HepG2 (cell line): ENCODE results near the gene ZCCHC9. TPM values are rescaled to one million over a fixed set of nuclear protein-coding genes. Genes with fewer than 3 reads are reported as not detected.

Experiments used
- AGO1 ChIP-seq: fragments of 200-400 bp; formaldehyde crosslinking; IDR thresholded peaks from 2 replicates; pipeline ENCODE4 v1.6.1; 2017; ENCODE audit warnings: mild to moderate bottlenecking, low read depth, low read length, moderate library complexity; ENCODE audit not compliant: poor library complexity, severe bottlenecking
- ATF1 ChIP-seq: IDR thresholded peaks from 2 replicates; pipeline ENCODE4 v1.6.1; 2016; ENCODE audit warnings: mild to moderate bottlenecking, control low read depth
- BCL6 ChIP-seq: IDR thresholded peaks from 2 replicates; pipeline ENCODE4 v1.6.1; 2016; ENCODE audit warnings: missing genetic modification reagents, missing compliant biosample characterization
- CHD2 ChIP-seq: IDR thresholded peaks from 2 replicates; pipeline ENCODE4 v1.6.1; 2011; ENCODE audit warnings: low read depth, low read length, improper control_type of control experiment
- ETV5 ChIP-seq: IDR thresholded peaks from 2 replicates; pipeline ENCODE4 v1.6.1; 2018; ENCODE audit warnings: missing biosample characterization, missing genetic modification reagents, inconsistent platforms, borderline replicate concordance
- GATA4 ChIP-seq: sonication (generic); IDR thresholded peaks from 2 replicates; pipeline ENCODE4 v1.6.1; 2016; ENCODE audit warnings: antibody characterized with exemption, low read depth, borderline replicate concordance
- HDAC1 ChIP-seq: sonication (generic); formaldehyde crosslinking; IDR thresholded peaks from 2 replicates; pipeline ENCODE4 v1.5.1; 2020; ENCODE audit warnings: mild to moderate bottlenecking, missing genetic modification reagents
- HDAC2 ChIP-seq: sonication (generic); formaldehyde crosslinking; IDR thresholded peaks from 2 replicates; pipeline ENCODE4 v1.4.0; 2020; ENCODE audit warnings: missing genetic modification reagents
- KDM4B ChIP-seq: sonication (generic); formaldehyde crosslinking; IDR thresholded peaks from 2 replicates; pipeline ENCODE4 v1.4.0; 2020; ENCODE audit warnings: missing genetic modification reagents
- MAFK ChIP-seq, 2 experiments: IDR thresholded peaks in 1 of 2; conservative IDR thresholded peaks in 1 of 2; 2 replicates each; pipeline ENCODE4 v1.6.1; 2011; ENCODE audit warnings: improper control_type of control experiment in 2 of 2, low read length in 2 of 2
- MEIS2 ChIP-seq: sonication (generic); formaldehyde crosslinking; IDR thresholded peaks from 2 replicates; pipeline ENCODE4 v1.9.0; 2021; ENCODE audit warnings: mild to moderate bottlenecking, missing genetic modification reagents
- NR2F6 ChIP-seq, 2 experiments: IDR thresholded peaks; 2 replicates each; pipeline ENCODE4 v1.6.1; 2016; ENCODE audit warnings: antibody characterized with exemption in 1 of 2, mild to moderate bottlenecking in 1 of 2
- REPIN1 ChIP-seq: sonication (generic); formaldehyde crosslinking; IDR thresholded peaks from 2 replicates; pipeline ENCODE4 v1.8.0; 2022; ENCODE audit warnings: missing genetic modification reagents, low read depth, mild to moderate bottlenecking, borderline replicate concordance
- RXRA ChIP-seq: sonication (generic); formaldehyde crosslinking; IDR thresholded peaks from 2 replicates; pipeline ENCODE4 v1.5.1; 2020; ENCODE audit warnings: missing genetic modification reagents
- RXRB ChIP-seq: IDR thresholded peaks from 2 replicates; pipeline ENCODE4 v1.6.1; 2016; ENCODE audit warnings: borderline replicate concordance, missing genetic modification reagents, missing compliant biosample characterization
- SP140L ChIP-seq: sonication (generic); formaldehyde crosslinking; IDR thresholded peaks from 2 replicates; pipeline ENCODE4 v1.4.0; 2020; ENCODE audit warnings: missing genetic modification reagents, borderline replicate concordance
- TBL1XR1 ChIP-seq: fragments of 150-350 bp; IDR thresholded peaks from 2 replicates; pipeline ENCODE4 v1.6.1; 2014; ENCODE audit warnings: borderline replicate concordance, low read length; ENCODE audit not compliant: partially characterized antibody
- ZNF781 ChIP-seq: sonication (generic); formaldehyde crosslinking; IDR thresholded peaks from 2 replicates; pipeline ENCODE4 v1.5.1; 2020; ENCODE audit warnings: borderline replicate concordance, mild to moderate bottlenecking, missing genetic modification reagents; ENCODE audit errors: not compliant biosample characterization
- ZNF816 ChIP-seq: sonication (generic); formaldehyde crosslinking; IDR thresholded peaks from 2 replicates; pipeline ENCODE4 v1.8.0; 2022; ENCODE audit warnings: missing genetic modification reagents, mild to moderate bottlenecking, borderline replicate concordance
- ZSCAN12 ChIP-seq: sonication (generic); formaldehyde crosslinking; IDR thresholded peaks from 2 replicates; pipeline ENCODE4 v1.9.0; 2021; ENCODE audit warnings: mild to moderate bottlenecking, missing genetic modification reagents
- polyA plus RNA-seq, 8 experiments: library from polyadenylated mRNA; depleted of rRNA in 3 of 8; stranded (reverse) in 7 of 8; unstranded in 1 of 8; fragments of >200 nt; fragmentation: Illumina TruSeq in 4 of 8; extraction: Trizol in 4 of 8; gene quantifications; 2 replicates each; pipeline versions ENCODE4 v1.2.1 to v1.2.3, GENCODE V29; 2011 to 2016; ENCODE audit warnings: low read depth in 4 of 8, missing spikeins in 1 of 8, mixed read lengths in 1 of 8; ENCODE audit not compliant: insufficient read depth in 1 of 8
- total RNA-seq, 5 experiments: library from RNA; depleted of rRNA; stranded (reverse); fragments of >200 nt; fragmentation: Illumina TruSeq; extraction: Trizol; gene quantifications; 2 replicates each; pipeline ENCODE4 v1.2.3, GENCODE V29; 2016; ENCODE audit warnings: low read depth in 1 of 5
- TF ChIP-seq, protein P1 (sequence below): sonication (generic); formaldehyde crosslinking; IDR thresholded peaks from 2 replicates; pipeline ENCODE4 v1.8.0; 2022; ENCODE audit warnings: missing genetic modification reagents, mild to moderate bottlenecking, moderate library complexity, borderline replicate concordance
- TF ChIP-seq, protein P2 (sequence below): IDR thresholded peaks from 2 replicates; pipeline ENCODE4 v1.6.1; 2016; ENCODE audit warnings: mild to moderate bottlenecking
- TF ChIP-seq, protein P3 (sequence below): sonication (generic); formaldehyde crosslinking; IDR thresholded peaks from 2 replicates; pipeline ENCODE4 v1.4.0; 2020; ENCODE audit warnings: missing genetic modification reagents

Gene ZCCHC9
- total and polyA plus RNA-seq, 2 of the 13 experiments (the other 11 are each of a cell fraction or from before 2014, with no cell fraction given): 28.7 to 52.5 TPM

DNA sequence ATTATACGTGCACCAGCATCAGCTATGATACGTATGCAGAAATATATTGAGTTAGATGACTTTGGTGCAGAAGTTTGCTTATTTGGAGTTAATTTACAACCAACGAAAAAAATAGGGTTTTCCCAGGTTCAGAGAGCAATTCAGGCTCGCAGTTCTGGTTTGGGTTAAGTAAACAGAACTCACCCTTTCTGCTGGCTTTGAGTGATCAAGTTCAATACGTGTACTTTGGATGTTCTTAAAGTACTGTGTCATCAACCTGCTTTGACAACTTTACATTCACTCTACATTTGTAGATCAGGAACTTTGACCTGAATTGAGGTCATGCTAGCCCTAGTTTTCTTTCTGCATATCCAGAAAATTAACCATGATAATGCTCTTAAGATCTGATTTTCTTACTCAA, 51.8 kb downstream of the ZCCHC9 start (continued):
- peak; percentile 98 for TF ChIP-seq RXRB (CRISPR knock-in tag)
- TF ChIP-seq, protein P1, sequence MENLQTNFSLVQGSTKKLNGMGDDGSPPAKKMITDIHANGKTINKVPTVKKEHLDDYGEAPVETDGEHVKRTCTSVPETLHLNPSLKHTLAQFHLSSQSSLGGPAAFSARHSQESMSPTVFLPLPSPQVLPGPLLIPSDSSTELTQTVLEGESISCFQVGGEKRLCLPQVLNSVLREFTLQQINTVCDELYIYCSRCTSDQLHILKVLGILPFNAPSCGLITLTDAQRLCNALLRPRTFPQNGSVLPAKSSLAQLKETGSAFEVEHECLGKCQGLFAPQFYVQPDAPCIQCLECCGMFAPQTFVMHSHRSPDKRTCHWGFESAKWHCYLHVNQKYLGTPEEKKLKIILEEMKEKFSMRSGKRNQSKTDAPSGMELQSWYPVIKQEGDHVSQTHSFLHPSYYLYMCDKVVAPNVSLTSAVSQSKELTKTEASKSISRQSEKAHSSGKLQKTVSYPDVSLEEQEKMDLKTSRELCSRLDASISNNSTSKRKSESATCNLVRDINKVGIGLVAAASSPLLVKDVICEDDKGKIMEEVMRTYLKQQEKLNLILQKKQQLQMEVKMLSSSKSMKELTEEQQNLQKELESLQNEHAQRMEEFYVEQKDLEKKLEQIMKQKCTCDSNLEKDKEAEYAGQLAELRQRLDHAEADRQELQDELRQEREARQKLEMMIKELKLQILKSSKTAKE (CRISPR knock-in tag): peak; percentile 72
- TF ChIP-seq HDAC2: peak; percentile 92
- TF ChIP-seq SP140L (CRISPR knock-in tag): peak; percentile 76; the same call in 1 of the 2 replicates
- TF ChIP-seq REPIN1 (CRISPR knock-in tag): peak; percentile 47; the same call in 1 of the 2 replicates
- no peak for TF ChIP-seq CHD2
- TF ChIP-seq ZNF781 (CRISPR knock-in tag): no peak
- peak; percentile 74 for TF ChIP-seq HDAC1 (CRISPR knock-in tag)
- TF ChIP-seq, protein P2, sequence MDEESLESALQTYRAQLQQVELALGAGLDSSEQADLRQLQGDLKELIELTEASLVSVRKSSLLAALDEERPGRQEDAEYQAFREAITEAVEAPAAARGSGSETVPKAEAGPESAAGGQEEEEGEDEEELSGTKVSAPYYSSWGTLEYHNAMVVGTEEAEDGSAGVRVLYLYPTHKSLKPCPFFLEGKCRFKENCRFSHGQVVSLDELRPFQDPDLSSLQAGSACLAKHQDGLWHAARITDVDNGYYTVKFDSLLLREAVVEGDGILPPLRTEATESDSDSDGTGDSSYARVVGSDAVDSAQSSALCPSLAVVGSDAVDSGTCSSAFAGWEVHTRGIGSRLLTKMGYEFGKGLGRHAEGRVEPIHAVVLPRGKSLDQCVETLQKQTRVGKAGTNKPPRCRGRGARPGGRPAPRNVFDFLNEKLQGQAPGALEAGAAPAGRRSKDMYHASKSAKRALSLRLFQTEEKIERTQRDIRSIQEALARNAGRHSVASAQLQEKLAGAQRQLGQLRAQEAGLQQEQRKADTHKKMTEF: peak; percentile 86
- TF ChIP-seq ATF1 (CRISPR knock-in tag): peak; percentile 53; the same call in 1 of the 2 replicates
- no peak for TF ChIP-seq ZNF816 (CRISPR knock-in tag)
- TF ChIP-seq BCL6 (CRISPR knock-in tag): peak; percentile 97
- peak; percentile 86; the same call in 1 of the 2 replicates for TF ChIP-seq MEIS2 (CRISPR knock-in tag)
- peak; percentile 74; the same call in 1 of the 2 replicates for TF ChIP-seq RXRA (CRISPR knock-in tag)
- no peak for TF ChIP-seq ZSCAN12 (CRISPR knock-in tag)
- TF ChIP-seq ETV5: peak; percentile 36; the same call in 1 of the 2 replicates
- peak; percentile 82 for TF ChIP-seq KDM4B (CRISPR knock-in tag)
- TF ChIP-seq AGO1: no peak
- peak; percentile 93 for TF ChIP-seq TBL1XR1
- peak in 1 of 2 experiments; percentile 41; a peak in 2 of 4 replicates for TF ChIP-seq MAFK (conservative IDR thresholded peaks at IDR 0.05 in 1 of 2, IDR thresholded peaks at IDR 0.05 in 1 of 2; ENCODE audit: low read length in 2 of 2)
- TF ChIP-seq, protein P3, sequence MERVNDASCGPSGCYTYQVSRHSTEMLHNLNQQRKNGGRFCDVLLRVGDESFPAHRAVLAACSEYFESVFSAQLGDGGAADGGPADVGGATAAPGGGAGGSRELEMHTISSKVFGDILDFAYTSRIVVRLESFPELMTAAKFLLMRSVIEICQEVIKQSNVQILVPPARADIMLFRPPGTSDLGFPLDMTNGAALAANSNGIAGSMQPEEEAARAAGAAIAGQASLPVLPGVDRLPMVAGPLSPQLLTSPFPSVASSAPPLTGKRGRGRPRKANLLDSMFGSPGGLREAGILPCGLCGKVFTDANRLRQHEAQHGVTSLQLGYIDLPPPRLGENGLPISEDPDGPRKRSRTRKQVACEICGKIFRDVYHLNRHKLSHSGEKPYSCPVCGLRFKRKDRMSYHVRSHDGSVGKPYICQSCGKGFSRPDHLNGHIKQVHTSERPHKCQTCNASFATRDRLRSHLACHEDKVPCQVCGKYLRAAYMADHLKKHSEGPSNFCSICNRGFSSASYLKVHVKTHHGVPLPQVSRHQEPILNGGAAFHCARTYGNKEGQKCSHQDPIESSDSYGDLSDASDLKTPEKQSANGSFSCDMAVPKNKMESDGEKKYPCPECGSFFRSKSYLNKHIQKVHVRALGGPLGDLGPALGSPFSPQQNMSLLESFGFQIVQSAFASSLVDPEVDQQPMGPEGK (CRISPR knock-in tag): 0 out of 2 replicates have a peak, but pooled peaks have one; percentile 39
- TF ChIP-seq NR2F6 (IDR thresholded peaks at IDR 0.05): peak; percentile 93
- TF ChIP-seq NR2F6 (CRISPR knock-in tag; IDR thresholded peaks at IDR 0.05): peak; percentile 95
- TF ChIP-seq GATA4: peak; percentile 25; the same call in 1 of the 2 replicates
